NCI-H2171 (cell line): ENCODE data around the gene ACE.

Source experiments
- DNase-seq: peaks from one replicate; lab custom pipeline; 2025; lab: John Stamatoyannopoulos, UW

ACE gene

GRCh38 chr17:63476854-63477479 lies at the start of gene ACE:
TSS of gene ACE (plus strand) at chr17:63477061. CDS start at chr17:63477095, 34 bp downstream.
- DNase-seq = peak; percentile 86

DNA sequence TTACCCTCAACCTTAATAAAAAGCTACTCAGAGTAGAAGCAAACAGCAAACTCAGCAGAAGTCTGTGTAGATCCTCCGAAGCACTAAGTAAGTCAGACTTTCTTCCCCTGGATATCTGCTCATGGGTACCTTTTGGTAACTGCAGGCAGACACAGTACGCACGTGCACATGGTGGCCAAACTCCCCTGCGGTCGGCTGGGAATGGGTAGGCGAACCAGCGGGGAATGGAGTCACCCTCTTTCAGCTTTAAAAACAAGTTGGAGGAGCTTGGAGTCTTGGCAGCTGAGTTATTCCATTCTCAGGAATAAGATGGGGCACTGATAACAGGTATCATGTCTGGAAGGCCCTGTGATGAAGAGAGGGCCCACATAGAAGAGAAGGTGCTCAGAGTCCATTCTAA lies 47.1 kb upstream of the ACE start:
- DNase-seq = no peak

GRCh38 chr17:63430223-63430622 lies 46.6 kb upstream of the ACE start:
- DNase-seq = no peak

DNA sequence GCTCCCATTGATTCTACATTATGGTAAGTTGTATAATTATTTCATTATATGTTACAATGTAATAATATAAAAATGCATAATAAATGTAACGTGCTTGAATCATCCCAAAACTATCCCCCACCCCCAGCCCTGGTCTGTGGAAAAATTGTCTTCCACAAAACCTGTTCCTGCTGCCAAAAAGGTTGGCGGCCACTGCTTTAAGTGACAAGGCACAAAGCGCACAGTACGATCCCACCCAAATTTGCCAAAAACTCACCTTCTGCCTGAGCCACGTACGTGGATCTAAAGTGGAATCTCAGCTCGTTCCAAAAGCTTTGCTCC lies 45.3 kb upstream of the ACE start:
- no peak for DNase-seq

DNA sequence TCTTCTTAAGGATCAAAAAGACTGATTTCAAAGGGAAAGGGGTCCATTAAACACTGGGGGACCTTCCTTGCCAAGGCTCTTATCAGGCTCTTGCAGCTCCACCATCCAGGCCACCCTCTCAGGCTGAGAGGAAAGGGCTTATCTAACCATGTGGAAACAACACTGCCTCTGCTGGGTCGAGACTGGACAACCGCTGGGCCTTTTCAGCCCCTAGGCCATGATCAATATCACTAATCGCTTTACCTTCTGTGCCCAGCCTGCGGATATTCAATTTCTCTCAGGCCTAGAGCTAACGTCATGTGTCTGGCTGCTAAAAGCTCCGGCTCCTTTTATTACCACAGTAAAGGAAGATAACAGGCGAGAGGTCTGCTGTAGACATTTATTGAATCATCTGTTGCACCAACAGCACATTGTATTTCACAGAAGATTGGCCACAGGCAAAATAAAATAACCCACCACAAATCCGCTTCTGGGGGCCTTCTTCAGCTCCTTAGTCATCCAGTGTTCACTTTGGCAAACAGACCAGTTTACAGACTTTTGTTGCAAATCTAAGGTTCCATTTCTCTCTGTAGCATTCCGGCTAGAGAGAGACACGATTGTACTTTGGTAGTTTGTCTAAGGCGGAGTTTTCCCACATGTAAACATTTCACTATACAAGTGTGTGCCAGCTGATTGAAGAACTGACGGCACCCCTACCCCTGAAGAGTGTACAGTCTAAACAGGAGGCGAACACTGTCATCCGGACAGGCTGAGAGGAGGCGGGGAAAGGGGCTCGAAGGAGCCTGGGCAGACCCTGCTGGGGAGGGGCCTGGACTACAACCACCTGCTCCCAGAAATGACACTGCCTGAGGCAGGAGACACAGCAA lies 44.7 kb upstream of the ACE start:
- DNase-seq = no peak

- DNase-seq = no peak
These were observed 42.9 kb upstream of the ACE start for GRCh38 chr17:63433746-63434591.

GRCh38 chr17:63434951-63435571 lies 41.8 kb upstream of the ACE start:
- no peak for DNase-seq

GRCh38 chr17:63435681-63436522 lies 41.0 kb upstream of the ACE start:
- peak; percentile 77 for DNase-seq

GRCh38 chr17:63436523-63437110 lies 40.2 kb upstream of the ACE start:
- DNase-seq = peak; percentile 43

DNA sequence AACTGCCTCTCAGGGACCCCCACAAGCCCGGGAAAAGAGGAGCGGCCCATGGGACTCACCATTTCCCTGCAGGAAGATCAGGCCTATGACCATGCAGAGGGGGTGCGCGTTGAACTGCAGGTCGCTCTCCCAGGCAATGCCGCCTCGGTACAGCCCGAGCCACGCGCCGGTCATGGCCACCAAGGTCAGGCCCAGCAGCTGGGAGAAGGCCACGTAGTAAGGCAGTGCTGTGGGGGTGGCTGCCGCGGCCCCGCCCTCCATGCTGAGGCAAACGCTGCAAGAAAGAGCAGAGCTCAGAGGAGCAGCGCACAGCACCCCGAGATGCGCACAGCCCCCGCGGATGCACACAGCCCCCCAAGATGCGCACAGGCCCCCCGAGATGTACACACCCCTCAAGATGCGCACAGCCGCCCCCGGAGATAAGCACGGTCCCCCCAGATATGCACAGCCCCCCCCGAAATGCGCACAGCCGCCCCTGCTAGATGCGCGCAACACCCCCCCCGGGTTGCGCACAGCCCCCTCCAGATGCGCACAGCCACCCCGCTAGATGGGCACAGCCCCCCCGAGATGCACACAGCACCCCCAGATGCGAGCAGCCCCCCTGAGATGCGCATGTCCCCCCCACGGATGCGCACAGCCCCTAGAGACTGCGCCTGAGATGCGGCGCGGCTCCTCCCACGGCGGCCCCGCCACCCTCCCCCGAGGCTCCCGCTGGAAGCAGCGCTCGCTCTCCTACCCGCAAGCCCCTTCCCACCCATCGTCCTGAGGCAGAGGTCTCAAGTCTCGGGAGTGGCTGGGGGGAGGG lies 39.4 kb upstream of the ACE start:
- no peak for DNase-seq

DNA sequence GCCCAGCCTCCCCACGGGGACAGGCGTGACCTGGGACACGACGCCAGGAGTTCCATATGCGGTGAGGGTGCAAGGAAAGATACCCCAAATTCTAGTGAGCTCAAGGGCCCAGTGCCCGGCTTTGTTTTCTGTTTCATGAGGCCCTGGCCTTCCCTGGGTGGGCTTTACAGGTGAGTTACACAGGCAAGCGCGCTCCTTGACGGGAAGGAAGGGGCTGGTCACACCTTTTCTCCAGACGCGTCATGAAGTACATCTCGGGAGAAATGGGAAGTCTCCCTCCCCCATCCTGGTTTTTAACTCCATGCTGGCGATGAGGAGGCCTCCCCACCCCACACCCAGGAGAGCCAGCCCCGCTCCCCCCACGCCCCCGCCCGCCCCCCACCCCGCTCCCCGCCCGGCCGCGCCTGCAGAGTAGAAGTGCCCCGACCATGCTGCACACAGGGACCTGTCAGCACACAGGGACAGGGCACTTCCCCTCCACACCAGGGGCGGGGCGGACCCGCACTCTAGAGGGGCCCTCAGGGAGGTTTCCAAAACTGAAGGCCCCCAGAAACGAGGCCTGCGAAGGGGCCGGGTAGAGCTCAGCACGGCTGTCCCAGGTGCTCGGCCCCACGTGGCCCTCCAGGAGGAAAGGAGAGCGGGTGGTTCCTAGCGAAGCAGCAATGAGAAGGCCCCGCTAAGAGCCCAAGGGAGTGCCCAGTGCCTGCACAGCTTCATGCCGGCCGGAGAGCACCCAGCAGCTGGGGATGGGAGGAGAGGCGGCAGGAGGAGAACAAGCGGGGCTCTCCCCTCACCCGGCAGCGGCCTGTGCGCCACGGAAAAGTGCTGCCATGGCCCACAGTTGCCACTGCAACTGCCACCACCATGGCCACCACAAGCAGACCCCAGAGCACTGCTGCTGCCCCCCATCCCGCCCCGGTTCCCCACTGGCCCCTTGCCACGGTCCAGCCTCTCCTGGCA lies 38.5 kb upstream of the ACE start:
- no peak for DNase-seq

- no peak for DNase-seq
These were observed 37.2 kb upstream of the ACE start for GRCh38 chr17:63439687-63440086.

DNA sequence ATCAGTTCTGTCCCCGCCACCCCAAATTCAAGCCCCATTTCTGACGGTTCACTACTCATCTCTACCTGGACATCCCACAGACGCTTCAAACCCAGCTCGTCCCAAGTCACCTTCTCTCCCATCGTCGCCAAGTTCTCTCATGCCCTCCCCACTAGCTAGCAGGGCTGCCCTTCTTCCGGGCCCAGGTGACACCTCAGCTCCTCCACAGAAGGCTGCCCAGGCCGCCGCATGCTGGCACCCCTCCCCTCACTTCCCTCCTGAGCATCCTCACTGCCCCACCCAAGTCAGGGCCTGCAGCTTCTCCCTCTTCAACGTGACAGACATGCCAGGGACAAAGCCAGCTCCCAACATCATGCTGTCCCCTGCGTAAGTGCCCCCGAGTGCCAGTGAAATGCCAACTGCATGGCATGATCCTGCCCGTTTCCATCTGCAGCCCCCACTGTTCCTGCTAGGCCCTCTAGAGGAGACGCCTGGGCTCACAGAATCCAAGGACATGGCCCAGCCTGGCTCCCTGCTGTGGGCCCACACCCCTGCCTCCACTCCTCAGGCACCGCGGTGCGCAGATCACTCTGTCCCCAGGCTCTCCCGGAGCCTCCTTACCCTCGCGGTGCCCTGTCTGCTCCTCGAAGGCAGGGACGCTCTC lies 36.6 kb upstream of the ACE start:
- DNase-seq = no peak

GRCh38 chr17:63440770-63441335 lies 36.0 kb upstream of the ACE start:
- DNase-seq = no peak

GRCh38 chr17:63441654-63442053 lies 35.2 kb upstream of the ACE start:
- DNase-seq = no peak

DNA sequence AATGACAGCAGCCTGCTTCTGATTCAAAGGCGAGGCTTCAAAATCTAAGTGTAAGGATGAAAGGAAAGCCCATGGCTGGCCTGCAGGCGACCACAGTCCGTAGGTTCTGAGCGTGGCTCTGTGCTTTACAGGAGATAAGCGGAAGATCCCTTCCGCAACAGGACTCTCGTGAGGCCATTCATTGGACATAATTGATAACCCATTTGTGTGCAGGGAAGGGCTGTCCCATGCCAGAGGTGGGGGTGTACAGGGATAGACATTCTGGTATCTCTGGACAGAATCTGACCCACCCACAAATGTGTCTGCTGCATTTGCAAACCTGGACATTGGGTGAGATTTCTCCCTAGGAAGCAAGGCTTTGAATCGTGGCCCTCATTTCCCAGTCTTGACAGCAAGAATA lies 34.8 kb upstream of the ACE start:
- DNase-seq = no peak

GRCh38 chr17:63442549-63443035 lies 34.3 kb upstream of the ACE start:
- DNase-seq = no peak

DNA sequence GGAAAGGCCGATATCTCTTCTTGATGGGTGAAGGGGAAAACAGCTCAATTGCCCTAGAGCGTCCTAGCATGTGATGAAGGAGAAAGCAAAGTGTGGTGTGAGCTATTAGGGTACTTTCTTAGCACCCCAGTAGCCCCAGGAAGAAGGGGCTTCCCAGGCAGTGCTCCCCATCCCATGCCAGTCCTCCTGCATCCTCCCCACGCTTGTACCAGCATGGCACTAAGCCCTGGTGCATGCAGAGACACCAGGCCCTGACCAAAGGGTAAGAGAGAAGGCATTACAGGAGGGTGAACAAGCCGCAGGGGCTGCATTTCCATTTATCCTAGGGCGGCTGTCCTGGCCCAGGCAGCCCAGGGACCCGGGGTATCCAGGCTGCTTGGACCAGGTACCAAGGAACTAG lies 33.8 kb upstream of the ACE start:
- DNase-seq = no peak
